HG02763 (cell line): Measurements from ENCODE around the gene FMN2.
"Not testable (repeated sequence)": the region's sequence is repeated elsewhere in the genome, so short reads cannot be mapped to it uniquely, and the experiment has no call there.

Source experiments
- ATAC-seq: cut with Tn5 transposase; IDR thresholded peaks from one replicate; pipeline ENCODE4 v1.9.1; 2021; ENCODE audit warnings: mild to moderate bottlenecking, moderate library complexity; ENCODE audit not compliant: unreplicated experiment

Gene FMN2

GRCh38 chr1:240295811-240296210 lies 204.1 kb downstream of the FMN2 start:
- no peak for ATAC-seq

GRCh38 chr1:240304466-240304865 lies 212.8 kb downstream of the FMN2 start:
- ATAC-seq, result no peak

- no peak for ATAC-seq
Measured at GRCh38 chr1:240306673-240307072, 215.0 kb downstream of the FMN2 start.

GRCh38 chr1:240308096-240308495 lies 216.4 kb downstream of the FMN2 start:
- ATAC-seq, result no peak

- no peak for ATAC-seq
Measured at GRCh38 chr1:240309769-240310168, 218.1 kb downstream of the FMN2 start.

- ATAC-seq, result no peak
Measured at GRCh38 chr1:240310226-240310925, 218.7 kb downstream of the FMN2 start.

- no peak for ATAC-seq
Measured at GRCh38 chr1:240312872-240313271, 221.2 kb downstream of the FMN2 start.

GRCh38 chr1:240314845-240315801 lies 223.4 kb downstream of the FMN2 start:
- no peak for ATAC-seq

- ATAC-seq, result no peak
Measured at GRCh38 chr1:240319998-240320397, 228.3 kb downstream of the FMN2 start.

- ATAC-seq, result no peak
Measured at GRCh38 chr1:240320659-240321058, 229.0 kb downstream of the FMN2 start.

- no peak for ATAC-seq
Measured at GRCh38 chr1:240322943-240323342, 231.3 kb downstream of the FMN2 start.

- not testable (repeated sequence) for ATAC-seq
Measured at GRCh38 chr1:240328382-240328781, 236.7 kb downstream of the FMN2 start.

GRCh38 chr1:240329443-240329842 lies 237.8 kb downstream of the FMN2 start:
- no peak for ATAC-seq

GRCh38 chr1:240332672-240333071 lies 241.0 kb downstream of the FMN2 start:
- no peak for ATAC-seq

- ATAC-seq, result no peak
Measured at GRCh38 chr1:240337781-240338180, 246.1 kb downstream of the FMN2 start.

GRCh38 chr1:240338837-240339236 lies 247.2 kb downstream of the FMN2 start:
- ATAC-seq, result no peak

- no peak for ATAC-seq
Measured at GRCh38 chr1:240341365-240342250, 249.9 kb downstream of the FMN2 start.

GRCh38 chr1:240342251-240342625 lies 250.6 kb downstream of the FMN2 start:
- no peak for ATAC-seq

- ATAC-seq, result no peak
Measured at GRCh38 chr1:240343045-240343444, 251.4 kb downstream of the FMN2 start.

GRCh38 chr1:240343966-240344365 lies 252.3 kb downstream of the FMN2 start:
- ATAC-seq, result no peak

- no peak for ATAC-seq
Measured at GRCh38 chr1:240344918-240345317, 253.2 kb downstream of the FMN2 start.
